ENCODE results near the gene ADGRV1.

ADGRV1 gene

DNA sequence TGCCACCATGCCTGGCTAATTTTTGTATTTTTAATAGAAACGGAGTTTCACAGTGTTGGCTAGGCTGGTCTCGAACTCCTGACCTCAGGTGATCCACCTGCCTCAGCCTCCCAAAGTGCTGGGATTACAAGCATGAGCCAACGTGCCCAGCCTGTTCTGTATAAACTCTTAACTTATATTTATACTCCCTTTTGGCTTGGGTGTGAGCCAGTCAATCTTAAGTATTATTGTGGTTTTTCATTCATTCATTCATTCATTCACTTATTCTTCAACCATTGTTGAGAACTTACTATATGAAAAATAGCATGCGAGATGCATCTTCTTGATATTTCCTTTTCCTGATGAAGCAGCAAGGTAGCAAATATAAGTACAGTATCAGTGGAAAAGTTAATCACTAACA is 132.9 kb downstream of the ADGRV1 start:
- Histone ChIP-seq H3K9me3 (ENCODE audit: control insufficient read depth in 1 of 2, low read length in 2 of 2) (no peaks in the 10 kb centered on the region), H3K4me3 (ENCODE audit: low read depth in 1 of 2, low read length in 2 of 2) (no peak overlapping the region), H3K36me3 (ENCODE audit: control insufficient read depth in 1 of 2, insufficient read depth in 2 of 2, low read length in 2 of 2) (no peaks in the 10 kb centered on the region), H3K27me3 (ENCODE audit: low read depth, low read length) (no peaks in the 10 kb centered on the region), H3K27ac (ENCODE audit: low read length) (no peak overlapping the region), H3K4me1 (ENCODE audit: control insufficient read depth in 1 of 2, insufficient read depth in 2 of 2, low read length in 2 of 2) (no peaks in the 10 kb centered on the region)

DNA sequence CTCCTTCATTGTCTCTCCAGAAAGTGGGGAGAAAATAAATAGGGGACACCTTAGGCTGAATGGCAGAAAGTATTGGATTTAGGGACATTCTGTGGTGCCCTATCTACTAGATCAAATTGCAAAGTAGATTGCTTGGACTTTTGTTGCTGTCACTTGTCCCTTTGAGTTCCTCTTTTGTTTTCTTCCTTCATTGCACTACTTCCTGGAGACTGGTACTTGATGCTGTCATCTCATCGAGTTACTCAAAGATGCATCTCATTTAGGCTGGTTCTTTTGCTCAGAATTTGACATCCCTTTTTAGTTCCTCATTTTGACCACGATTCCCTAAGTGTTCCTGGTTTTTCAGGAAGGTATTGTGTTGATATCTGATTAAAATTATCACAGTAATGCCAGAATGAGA is 137.6 kb downstream of the ADGRV1 start:
- no peaks in the 10 kb centered on the region for H3K36me3 ChIP-seq (ENCODE audit: control insufficient read depth in 1 of 2, insufficient read depth in 2 of 2, low read length in 2 of 2)
- no peak overlapping the region for H3K4me3 ChIP-seq (ENCODE audit: low read depth in 1 of 2, low read length in 2 of 2)
- no peak overlapping the region for H3K27ac ChIP-seq (ENCODE audit: low read length)
- H3K4me1 ChIP-seq (ENCODE audit: control insufficient read depth in 1 of 2, insufficient read depth in 2 of 2, low read length in 2 of 2): no peaks in the 10 kb centered on the region
- H3K27me3 ChIP-seq (ENCODE audit: low read depth, low read length): no peaks in the 10 kb centered on the region
- H3K9me3 ChIP-seq (ENCODE audit: control insufficient read depth in 1 of 2, low read length in 2 of 2): no peaks in the 10 kb centered on the region

DNA sequence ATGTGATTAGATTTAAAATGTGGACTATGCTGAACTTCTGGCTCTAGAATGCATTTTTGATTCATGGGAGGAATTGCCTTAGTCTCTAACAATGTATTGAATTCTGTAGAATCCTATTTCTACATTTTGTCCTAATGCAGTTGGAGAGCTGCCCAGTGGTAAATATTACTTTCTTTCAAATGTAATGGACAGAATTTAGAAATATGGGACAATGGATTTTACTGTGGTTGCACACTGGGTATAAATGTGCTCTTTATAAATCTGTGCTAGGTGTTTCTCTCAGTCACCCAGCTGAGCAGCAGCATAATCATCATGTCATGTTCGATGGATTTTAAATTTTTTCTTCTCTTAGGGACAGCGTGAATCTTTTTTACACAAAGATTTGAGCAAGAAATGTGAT is 141.7 kb downstream of the ADGRV1 start:
- H3K4me1 ChIP-seq (ENCODE audit: control insufficient read depth in 1 of 2, insufficient read depth in 2 of 2, low read length in 2 of 2): no peaks in the 10 kb centered on the region
- H3K27me3 ChIP-seq (ENCODE audit: low read depth, low read length): no peaks in the 10 kb centered on the region
- no peak overlapping the region for H3K4me3 ChIP-seq (ENCODE audit: low read depth in 1 of 2, low read length in 2 of 2)
- no peaks in the 10 kb centered on the region for H3K9me3 ChIP-seq (ENCODE audit: control insufficient read depth in 1 of 2, low read length in 2 of 2)
- H3K27ac ChIP-seq (ENCODE audit: low read length): no peak overlapping the region
- no peaks in the 10 kb centered on the region for H3K36me3 ChIP-seq (ENCODE audit: control insufficient read depth in 1 of 2, insufficient read depth in 2 of 2, low read length in 2 of 2)

DNA sequence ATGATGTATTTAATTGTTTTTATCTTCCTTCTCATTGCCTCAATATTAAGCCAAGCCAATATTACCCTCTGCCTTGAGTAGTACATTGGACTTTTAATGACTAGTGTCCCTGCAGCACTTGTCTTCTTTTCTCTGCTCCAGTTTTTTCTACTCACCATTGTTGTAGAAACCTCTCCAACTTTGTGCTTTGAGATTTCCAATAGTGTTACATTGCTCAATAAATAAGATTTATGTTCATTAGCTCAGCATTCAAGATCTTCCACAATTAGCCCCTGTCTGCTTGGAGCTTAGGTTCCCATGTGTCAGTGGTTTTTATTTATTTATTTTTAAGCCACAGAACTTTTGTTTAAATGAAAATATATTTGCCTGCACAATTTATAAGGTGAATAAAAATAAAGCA is 145.3 kb downstream of the ADGRV1 start:
- Histone ChIP-seq H3K4me1 (ENCODE audit: control insufficient read depth in 1 of 2, insufficient read depth in 2 of 2, low read length in 2 of 2) (no peaks in the 10 kb centered on the region), H3K36me3 (ENCODE audit: control insufficient read depth in 1 of 2, insufficient read depth in 2 of 2, low read length in 2 of 2) (no peaks in the 10 kb centered on the region), H3K27ac (ENCODE audit: low read length) (no peak overlapping the region), H3K27me3 (ENCODE audit: low read depth, low read length) (no peaks in the 10 kb centered on the region), H3K9me3 (ENCODE audit: control insufficient read depth in 1 of 2, low read length in 2 of 2) (no peaks in the 10 kb centered on the region), H3K4me3 (ENCODE audit: low read depth in 1 of 2, low read length in 2 of 2) (no peak overlapping the region)

DNA sequence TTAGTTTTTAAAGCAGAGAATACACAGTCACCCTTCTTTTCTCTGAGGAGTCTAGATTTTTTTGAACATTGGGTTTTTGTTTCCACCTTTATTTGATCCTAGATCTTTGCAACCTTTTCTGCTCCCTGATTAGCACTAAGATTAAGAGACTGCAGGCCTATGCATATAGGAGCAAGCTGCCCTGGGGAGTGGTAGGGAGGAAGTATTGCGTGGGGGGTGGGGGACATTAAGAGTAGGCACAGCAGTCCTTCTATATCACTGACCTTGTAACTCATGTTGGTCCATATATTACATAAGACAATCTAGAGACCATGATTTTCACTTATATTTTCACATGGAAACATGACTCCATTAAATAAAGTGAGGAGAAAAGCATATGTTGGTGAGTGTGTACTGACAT is 149.1 kb downstream of the ADGRV1 start:
- Histone ChIP-seq H3K27me3 (ENCODE audit: low read depth, low read length) (no peaks in the 10 kb centered on the region), H3K27ac (ENCODE audit: low read length) (no peak overlapping the region), H3K9me3 (ENCODE audit: control insufficient read depth in 1 of 2, low read length in 2 of 2) (no peaks in the 10 kb centered on the region), H3K36me3 (ENCODE audit: control insufficient read depth in 1 of 2, insufficient read depth in 2 of 2, low read length in 2 of 2) (no peaks in the 10 kb centered on the region), H3K4me1 (ENCODE audit: control insufficient read depth in 1 of 2, insufficient read depth in 2 of 2, low read length in 2 of 2) (no peaks in the 10 kb centered on the region), H3K4me3 (ENCODE audit: low read depth in 1 of 2, low read length in 2 of 2) (no peak overlapping the region)

DNA sequence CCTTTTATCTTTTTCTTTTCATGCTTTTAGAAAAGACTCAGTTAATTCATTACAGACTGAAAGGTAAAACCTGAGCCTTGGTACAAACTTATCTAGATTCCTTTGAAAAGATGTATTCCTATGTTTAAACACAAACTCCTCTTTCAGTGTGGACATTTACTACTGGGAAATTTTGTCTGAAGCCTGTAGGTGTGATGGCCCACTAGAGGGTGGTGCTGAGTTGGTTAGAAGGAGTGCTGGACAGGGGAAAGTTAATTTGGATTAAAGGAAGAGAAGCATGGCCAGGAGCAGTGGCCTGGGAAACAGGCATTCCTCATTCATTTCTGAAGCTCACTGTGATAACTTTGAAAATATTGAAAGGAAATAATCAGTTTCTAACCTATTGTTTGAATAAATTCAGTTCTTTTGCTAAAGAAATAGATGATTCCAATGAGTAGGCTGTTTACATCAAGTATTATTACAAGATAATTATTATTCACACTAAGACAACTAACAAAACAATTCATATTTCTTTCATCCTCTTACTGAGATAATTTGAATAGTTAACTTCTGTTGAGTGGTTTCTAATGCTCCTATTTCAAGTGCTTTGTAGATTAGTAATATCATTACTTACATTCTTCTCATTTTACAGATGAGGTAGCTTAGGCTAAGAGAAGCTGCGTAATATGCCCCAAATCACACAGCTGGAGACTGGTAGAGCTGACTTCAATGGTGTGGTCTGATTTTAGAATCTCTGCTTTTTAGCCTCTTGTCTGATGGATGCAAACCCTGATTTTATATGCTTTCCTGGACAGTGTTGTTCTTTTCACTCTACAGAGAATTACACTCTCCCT is 150.9 kb downstream of the ADGRV1 start:
- H3K27ac ChIP-seq (ENCODE audit: low read length): no peak overlapping the region
- no peak overlapping the region for H3K4me3 ChIP-seq (ENCODE audit: low read depth in 1 of 2, low read length in 2 of 2)
- H3K9me3 ChIP-seq (ENCODE audit: control insufficient read depth in 1 of 2, low read length in 2 of 2): no peaks in the 10 kb centered on the region
- H3K4me1 ChIP-seq (ENCODE audit: control insufficient read depth in 1 of 2, insufficient read depth in 2 of 2, low read length in 2 of 2): no peaks in the 10 kb centered on the region
- no peaks in the 10 kb centered on the region for H3K27me3 ChIP-seq (ENCODE audit: low read depth, low read length)
- H3K36me3 ChIP-seq (ENCODE audit: control insufficient read depth in 1 of 2, insufficient read depth in 2 of 2, low read length in 2 of 2): no peaks in the 10 kb centered on the region

DNA sequence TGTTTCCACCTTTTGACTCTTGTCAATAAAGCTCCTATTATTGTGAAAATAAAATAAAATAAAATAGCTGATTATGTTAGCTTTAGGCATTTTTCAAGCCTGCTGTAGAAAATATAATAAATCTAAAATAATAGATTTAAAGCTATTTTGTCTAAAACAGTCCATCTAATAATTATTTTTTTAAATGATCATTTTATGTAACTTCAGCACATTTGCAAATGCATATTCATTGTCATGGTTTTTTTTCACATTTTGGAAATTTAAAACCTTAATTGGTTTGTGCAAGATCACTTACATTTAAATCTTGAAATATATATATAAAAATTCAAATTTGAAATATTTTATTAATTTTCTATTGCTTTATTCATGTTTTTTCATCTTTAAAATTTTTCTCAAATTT is 159.8 kb downstream of the ADGRV1 start:
- Histone ChIP-seq H3K9me3 (ENCODE audit: control insufficient read depth in 1 of 2, low read length in 2 of 2) (no peaks in the 10 kb centered on the region), H3K4me3 (ENCODE audit: low read depth in 1 of 2, low read length in 2 of 2) (no peak overlapping the region), H3K36me3 (ENCODE audit: control insufficient read depth in 1 of 2, insufficient read depth in 2 of 2, low read length in 2 of 2) (no peaks in the 10 kb centered on the region), H3K27me3 (ENCODE audit: low read depth, low read length) (no peaks in the 10 kb centered on the region), H3K27ac (ENCODE audit: low read length) (no peak overlapping the region), H3K4me1 (ENCODE audit: control insufficient read depth in 1 of 2, insufficient read depth in 2 of 2, low read length in 2 of 2) (no peaks in the 10 kb centered on the region)

DNA sequence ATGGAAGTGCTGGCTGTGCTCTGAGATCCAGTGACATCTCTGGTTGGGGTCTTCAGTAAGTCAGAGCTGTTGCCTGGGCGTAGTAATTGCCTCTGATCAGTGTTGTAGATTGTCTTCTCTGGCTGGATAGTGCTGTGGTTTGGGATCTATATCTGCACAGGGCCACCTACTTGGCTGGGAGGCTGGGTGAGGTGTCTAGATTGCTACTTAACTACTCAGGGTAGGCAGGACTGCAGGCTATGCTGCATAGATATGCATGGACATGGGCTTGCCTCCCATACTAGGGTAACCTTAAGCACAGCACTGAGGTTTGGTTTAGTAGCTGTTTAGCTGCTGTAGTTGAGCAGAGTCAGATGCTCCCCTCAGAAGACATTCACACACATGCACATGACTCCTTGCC is 181.0 kb downstream of the ADGRV1 start:
- no peaks in the 10 kb centered on the region for H3K27me3 ChIP-seq (ENCODE audit: low read depth, low read length)
- H3K9me3 ChIP-seq (ENCODE audit: control insufficient read depth in 1 of 2, low read length in 2 of 2): peaks cover 4 to 8% of the 10 kb centered on the region in 2 donors
- no peak overlapping the region for H3K27ac ChIP-seq (ENCODE audit: low read length)
- no peak overlapping the region for H3K4me3 ChIP-seq (ENCODE audit: low read depth in 1 of 2, low read length in 2 of 2)
- no peaks in the 10 kb centered on the region for H3K36me3 ChIP-seq (ENCODE audit: control insufficient read depth in 1 of 2, insufficient read depth in 2 of 2, low read length in 2 of 2)
- no peaks in the 10 kb centered on the region for H3K4me1 ChIP-seq (ENCODE audit: control insufficient read depth in 1 of 2, insufficient read depth in 2 of 2, low read length in 2 of 2)

DNA sequence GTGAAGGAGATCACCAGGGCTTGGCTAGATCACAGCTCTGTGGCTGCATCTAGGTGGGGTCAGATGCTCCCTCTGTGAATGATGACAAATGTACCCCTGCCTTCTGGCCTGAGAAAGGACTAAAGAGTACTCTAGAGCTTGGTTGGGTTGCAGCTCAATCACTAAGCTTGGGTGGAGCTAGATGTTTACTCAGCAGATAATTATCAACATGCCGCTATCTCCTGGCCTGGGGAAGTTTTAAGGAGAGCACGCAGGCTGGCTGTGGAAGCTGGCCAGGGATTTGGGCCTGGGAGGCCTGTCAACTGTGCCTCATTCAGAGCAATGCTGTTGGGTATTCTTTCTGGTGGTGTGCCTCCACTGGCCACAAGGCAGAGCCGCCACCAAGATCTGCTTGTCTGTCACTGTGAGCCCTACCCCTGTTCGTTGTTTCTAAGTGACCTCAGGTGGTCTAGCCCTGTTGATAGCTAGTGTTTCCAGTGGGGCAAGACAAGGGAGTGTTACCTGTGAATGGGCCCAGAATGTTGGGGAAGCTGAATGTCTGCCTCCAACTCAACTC is 181.7 kb downstream of the ADGRV1 start:
- Histone ChIP-seq H3K4me1 (ENCODE audit: control insufficient read depth in 1 of 2, insufficient read depth in 2 of 2, low read length in 2 of 2) (no peaks in the 10 kb centered on the region), H3K9me3 (ENCODE audit: control insufficient read depth in 1 of 2, low read length in 2 of 2) (peaks cover 4 to 8% of the 10 kb centered on the region in 2 donors), H3K27ac (ENCODE audit: low read length) (no peak overlapping the region), H3K27me3 (ENCODE audit: low read depth, low read length) (no peaks in the 10 kb centered on the region), H3K4me3 (ENCODE audit: low read depth in 1 of 2, low read length in 2 of 2) (no peak overlapping the region), H3K36me3 (ENCODE audit: control insufficient read depth in 1 of 2, insufficient read depth in 2 of 2, low read length in 2 of 2) (no peaks in the 10 kb centered on the region)

DNA sequence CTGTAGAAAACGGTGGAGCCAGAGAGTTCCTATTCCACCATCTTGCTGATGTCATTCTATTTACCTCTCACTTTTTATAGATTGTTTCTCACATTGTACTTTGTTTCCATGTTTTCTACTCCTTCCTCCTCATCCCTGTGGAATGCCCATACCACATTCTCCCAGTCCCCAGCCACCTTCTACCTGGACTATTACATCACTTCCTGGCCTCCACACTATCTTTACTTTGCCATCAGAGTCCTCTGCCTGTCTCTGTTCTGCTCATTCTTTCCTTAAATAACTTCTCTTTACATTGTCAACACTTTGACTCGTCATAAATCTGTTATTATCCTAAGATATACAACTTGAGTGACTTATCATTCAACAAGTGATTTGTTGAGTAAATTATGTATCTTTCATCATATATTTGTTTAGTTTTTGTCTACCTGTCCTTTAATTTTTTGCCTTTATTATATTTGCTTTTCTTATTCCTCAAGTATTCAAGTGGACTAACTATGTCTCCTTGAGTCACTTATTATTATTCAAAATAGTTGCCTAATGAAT is 182.5 kb downstream of the ADGRV1 start:
- H3K4me1 ChIP-seq (ENCODE audit: control insufficient read depth in 1 of 2, insufficient read depth in 2 of 2, low read length in 2 of 2): no peaks in the 10 kb centered on the region

DNA sequence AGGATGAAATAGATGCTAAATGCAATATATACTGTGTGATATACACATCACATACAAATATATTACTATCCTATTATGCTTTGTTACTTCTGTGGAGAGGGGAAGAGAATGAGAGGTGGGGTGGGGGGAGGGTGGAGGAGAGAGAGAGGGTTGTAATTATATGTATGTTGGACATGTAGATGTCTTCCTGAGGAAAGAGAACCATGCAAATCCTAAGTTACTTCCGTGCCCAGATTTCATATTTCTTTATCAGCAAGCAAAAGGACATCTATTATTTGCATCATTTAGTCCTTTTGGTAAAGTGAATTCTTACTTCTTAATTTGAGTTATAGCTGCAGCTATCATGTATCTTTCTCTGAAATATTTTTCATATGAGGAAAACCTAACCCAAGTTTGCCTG is 187.5 kb downstream of the ADGRV1 start:
- Histone ChIP-seq H3K27me3 (ENCODE audit: low read depth, low read length) (no peaks in the 10 kb centered on the region), H3K4me3 (ENCODE audit: low read depth in 1 of 2, low read length in 2 of 2) (no peak overlapping the region), H3K9me3 (ENCODE audit: control insufficient read depth in 1 of 2, low read length in 2 of 2) (no peaks in the 10 kb centered on the region), H3K4me1 (ENCODE audit: control insufficient read depth in 1 of 2, insufficient read depth in 2 of 2, low read length in 2 of 2) (no peaks in the 10 kb centered on the region), H3K27ac (ENCODE audit: low read length) (no peak overlapping the region), H3K36me3 (ENCODE audit: control insufficient read depth in 1 of 2, insufficient read depth in 2 of 2, low read length in 2 of 2) (no peaks in the 10 kb centered on the region)

More for the DNA sequence above, 182.5 kb downstream of the ADGRV1 start:
- H3K4me3 ChIP-seq (ENCODE audit: low read depth in 1 of 2, low read length in 2 of 2): no peak overlapping the region
- H3K27ac ChIP-seq (ENCODE audit: low read length): no peak overlapping the region
- no peaks in the 10 kb centered on the region for H3K27me3 ChIP-seq (ENCODE audit: low read depth, low read length)
- no peaks in the 10 kb centered on the region for H3K36me3 ChIP-seq (ENCODE audit: control insufficient read depth in 1 of 2, insufficient read depth in 2 of 2, low read length in 2 of 2)
- H3K9me3 ChIP-seq (ENCODE audit: control insufficient read depth in 1 of 2, low read length in 2 of 2): peaks cover 4 to 8% of the 10 kb centered on the region in 2 donors
